H1 (cell line): ENCODE measurements around the gene ADCY5. TPM values are rescaled to one million over a fixed set of nuclear protein-coding genes. Genes with fewer than 3 reads are reported as not detected.
A peak's percentile ranks its signal among the peaks of the same experiment; 100 is the strongest.

ENCODE experiments used
- CHD7 ChIP-seq: fragments of 300-600 bp; sonication (generic); IDR thresholded peaks from 2 replicates; pipeline ENCODE4 v1.7.1; 2012; ENCODE audit warnings: low read length, moderate library complexity, mild to moderate bottlenecking, inconsistent platforms; ENCODE audit not compliant: insufficient replicate concordance
- CTCF ChIP-seq, 3 experiments: IDR thresholded peaks; 1 replicate in 2 of 3; 2 replicates in 1 of 3; pipeline versions ENCODE4 v1.5.1 to v1.6.1; 2011; ENCODE audit warnings: low read length in 3 of 3, mild to moderate bottlenecking in 3 of 3, inconsistent platforms in 2 of 3, low read depth in 1 of 3, moderate library complexity in 1 of 3; ENCODE audit not compliant: insufficient read depth in 1 of 3; ENCODE audit errors: control extremely low read depth in 1 of 3
- GTF2F1 ChIP-seq: IDR thresholded peaks from 2 replicates; pipeline ENCODE4 v1.6.1; 2012; ENCODE audit warnings: low read depth, low read length, improper control_type of control experiment, borderline replicate concordance
- HDAC6 ChIP-seq: IDR thresholded peaks from one replicate; pipeline ENCODE4 v1.7.1; 2012; ENCODE audit warnings: low read depth, mild to moderate bottlenecking, inconsistent platforms, low read length, moderate library complexity
- JUN ChIP-seq: IDR thresholded peaks from 2 replicates; pipeline ENCODE4 v1.6.1; 2011; ENCODE audit warnings: low read depth, mild to moderate bottlenecking, improper control_type of control experiment, low read length
- polyA plus RNA-seq, 7 experiments: library from polyadenylated mRNA; depleted of rRNA in 3 of 7; stranded (reverse) in 5 of 7; unstranded in 2 of 7; fragments of >200 nt in 5 of 7; fragments of 200-250 nt in 2 of 7; gene quantifications; 1 replicate in 5 of 7; 2 replicates in 1 of 7; 4 replicates in 1 of 7; pipeline versions ENCODE4 v1.2.1 to v1.2.3, GENCODE V29; 2011 to 2013; ENCODE audit warnings: missing spikeins in 2 of 7, mixed read lengths in 2 of 7
- total RNA-seq: library from RNA; stranded (reverse); fragmentation: NEBNext Ultra II Directional; extraction: Animal tissue kit (Norgen Biotek cat#: 25700); gene quantifications from 2 replicates; pipeline ENCODE4 v1.2.1, GENCODE V29; 2021
- TF ChIP-seq, protein P1 (sequence below): IDR thresholded peaks from 2 replicates; pipeline ENCODE4 v1.6.1; 2012; ENCODE audit warnings: inconsistent platforms

Gene ADCY5
- total and polyA plus RNA-seq, 2 of the 8 experiments (the other 6 are each of a cell fraction or from before 2014, with no cell fraction given): 18.9 to 40.8 TPM

GRCh38 chr3:123314359-123315270 lies 134.3 kb downstream of the ADCY5 start (continued):
- TF ChIP-seq CTCF (IDR thresholded peaks at IDR 0.05; ENCODE audit: control extremely low read depth in 1 of 3, insufficient read depth in 1 of 3, low read depth in 1 of 3, low read length in 3 of 3) (peak in 2 of 3 experiments; percentile 49 to 56; a peak in 3 of 4 replicates), CHD7 (no peak), GTF2F1 (no peak), JUN (no peak), HDAC6 (no peak)
- TF ChIP-seq, protein P1, sequence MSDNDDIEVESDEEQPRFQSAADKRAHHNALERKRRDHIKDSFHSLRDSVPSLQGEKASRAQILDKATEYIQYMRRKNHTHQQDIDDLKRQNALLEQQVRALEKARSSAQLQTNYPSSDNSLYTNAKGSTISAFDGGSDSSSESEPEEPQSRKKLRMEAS: peak; percentile 81
